Spinal cord (tissue), 10 donors: ENCODE data around the gene STAM2. TPM values are rescaled to one million over a fixed set of nuclear protein-coding genes. Genes with fewer than 3 reads are reported as not detected.
"Not testable (repeated sequence)": the region's sequence is repeated elsewhere in the genome, so short reads cannot be mapped to it uniquely, and the experiment has no call there.

Source experiments
- DNase-seq, 6 donors: peaks; one replicate each; pipeline versions ENCODE4 v3.0.0 to v3.0.0-alpha.2; 2013 to 2015; ENCODE audit warnings: low spot score in 6 of 6, low read depth in 4 of 6
- H3K27ac ChIP-seq: one replicate; pipeline ENCODE4 v1.5.1; 2013; ENCODE audit warnings: low read depth, low read length, control low read depth
- H3K27me3 ChIP-seq: one replicate; pipeline ENCODE4 v1.6.1; 2013; ENCODE audit warnings: low read length; ENCODE audit not compliant: control insufficient read depth, insufficient read depth
- H3K36me3 ChIP-seq: one replicate; pipeline ENCODE4 v1.6.1; 2013; ENCODE audit warnings: low read length; ENCODE audit not compliant: control insufficient read depth, insufficient read depth
- H3K4me1 ChIP-seq: one replicate; pipeline ENCODE4 v1.6.1; 2013; ENCODE audit warnings: low read length; ENCODE audit not compliant: control insufficient read depth, insufficient read depth
- H3K4me3 ChIP-seq: one replicate; pipeline ENCODE4 v1.5.1; 2013; ENCODE audit warnings: low read depth, low read length, control low read depth
- H3K9me3 ChIP-seq: one replicate; pipeline ENCODE4 v1.6.1; 2013; ENCODE audit warnings: low read length; ENCODE audit not compliant: control insufficient read depth, insufficient read depth
- WGBS: methylation state at CpG from one replicate; pipeline ENCODE4 v1.1.5; 2013; ENCODE audit warnings: missing lambda C conversion rate; ENCODE audit not compliant: insufficient coverage; 5-methylcytosine and 5-hydroxymethylcytosine counted together
- polyA plus RNA-seq, 2 donors: library from polyadenylated mRNA; unstranded; fragments of 120-200 nt; gene quantifications; one replicate each; pipeline ENCODE4 v1.2.1, GENCODE V29; 2013; ENCODE audit not compliant: insufficient read length in 2 of 2
- total RNA-seq, 2 donors: library from RNA; depleted of rRNA in 1 of 2; stranded (reverse); fragments of 120-200 nt in 1 of 2; fragments of >200 nt in 1 of 2; gene quantifications; one replicate each; pipeline versions ENCODE4 v1.2.3 to v1.2.4, GENCODE V29; 2013 to 2014
- donor health status: healthy.

The STAM2 gene
- total and polyA plus RNA-seq, 4 donors, result 25.4 to 59.7 (median 40.8) TPM

- WGBS, result no CpG with 5 or more reads among the region's 7 CpGs
- no peaks in the 10 kb centered on the region for H3K9me3 ChIP-seq
- peak overlapping the region; percentile 97 for H3K4me3 ChIP-seq
- no peak for DNase-seq
- peaks cover 3% of the 10 kb centered on the region for H3K4me1 ChIP-seq
- H3K36me3 ChIP-seq, result no peaks in the 10 kb centered on the region
- no peaks in the 10 kb centered on the region for H3K27me3 ChIP-seq
- H3K27ac ChIP-seq, result peak overlapping the region; percentile 98
These were observed 989 bp downstream of the STAM2 start for GRCh38 chr2:152174574-152174973.

- Histone ChIP-seq H3K27me3 (no peaks in the 10 kb centered on the region), H3K4me3 (no peak overlapping the region), H3K27ac (no peak overlapping the region), H3K36me3 (no peaks in the 10 kb centered on the region), H3K4me1 (peaks cover 3% of the 10 kb centered on the region), H3K9me3 (no peaks in the 10 kb centered on the region)
- no peak for DNase-seq
- no CpG with 5 or more reads among the region's 2 CpGs for WGBS
These were observed 1.7 kb downstream of the STAM2 start for GRCh38 chr2:152173831-152174230.

- H3K4me3 ChIP-seq, H3K9me3 ChIP-seq, H3K27me3 ChIP-seq, H3K27ac ChIP-seq, H3K36me3 ChIP-seq, DNase-seq, H3K4me1 ChIP-seq: not testable (repeated sequence)
- WGBS, result 100% methylated on average over 1 of the region's 5 CpGs
These were observed 3.3 kb downstream of the STAM2 start for GRCh38 chr2:152172201-152172785.

GRCh38 chr2:152171718-152172117 is 3.8 kb downstream of the STAM2 start:
- Histone ChIP-seq H3K27me3 (no peaks in the 10 kb centered on the region), H3K36me3 (no peaks in the 10 kb centered on the region), H3K4me3 (no peak overlapping the region), H3K9me3 (no peaks in the 10 kb centered on the region), H3K27ac (no peak overlapping the region), H3K4me1 (peaks cover 3% of the 10 kb centered on the region)
- 10% methylated on average over 2 of the region's 4 CpGs for WGBS
- DNase-seq, result no peak

GRCh38 chr2:152169158-152169557 is 6.4 kb downstream of the STAM2 start:
- not testable (repeated sequence) for H3K27ac ChIP-seq, H3K4me1 ChIP-seq, DNase-seq, H3K9me3 ChIP-seq, H3K36me3 ChIP-seq, H3K4me3 ChIP-seq, H3K27me3 ChIP-seq
- no CpG with 5 or more reads among the region's 7 CpGs for WGBS

GRCh38 chr2:152167470-152167869 is 8.1 kb downstream of the STAM2 start:
- not testable (repeated sequence) for H3K27ac ChIP-seq, H3K4me3 ChIP-seq, H3K9me3 ChIP-seq, H3K27me3 ChIP-seq, DNase-seq, H3K4me1 ChIP-seq, H3K36me3 ChIP-seq
- no CpG with 5 or more reads among the region's 1 CpG for WGBS

- DNase-seq, result no peak
- Histone ChIP-seq H3K4me1 (peaks cover 3% of the 10 kb centered on the region), H3K36me3 (no peaks in the 10 kb centered on the region), H3K27me3 (no peaks in the 10 kb centered on the region), H3K27ac (no peak overlapping the region), H3K4me3 (no peak overlapping the region), H3K9me3 (no peaks in the 10 kb centered on the region)
- WGBS, result 40% methylated on average over 1 of the region's 2 CpGs
These were observed 8.5 kb downstream of the STAM2 start for GRCh38 chr2:152167065-152167464.

- no peaks in the 10 kb centered on the region for H3K9me3 ChIP-seq
- H3K4me1 ChIP-seq, result peaks cover 3% of the 10 kb centered on the region
- DNase-seq, result no peak
- no CpG with 5 or more reads among the region's 3 CpGs for WGBS
- H3K4me3 ChIP-seq, result no peak overlapping the region
- H3K27me3 ChIP-seq, result no peaks in the 10 kb centered on the region
- no peak overlapping the region for H3K27ac ChIP-seq
- no peaks in the 10 kb centered on the region for H3K36me3 ChIP-seq
These were observed 8.9 kb downstream of the STAM2 start for GRCh38 chr2:152166633-152167032.

- Histone ChIP-seq H3K36me3 (no peaks in the 10 kb centered on the region), H3K4me1 (peaks cover 3% of the 10 kb centered on the region), H3K27ac (no peak overlapping the region), H3K4me3 (no peak overlapping the region), H3K27me3 (no peaks in the 10 kb centered on the region), H3K9me3 (no peaks in the 10 kb centered on the region)
- no peak for DNase-seq
- WGBS, result 88% methylated on average over 5 of the region's 7 CpGs
These were observed 9.8 kb downstream of the STAM2 start for GRCh38 chr2:152165780-152166179.

GRCh38 chr2:152165306-152165705 is 10.3 kb downstream of the STAM2 start:
- Histone ChIP-seq H3K36me3 (no peaks in the 10 kb centered on the region), H3K4me3 (no peak overlapping the region), H3K27ac (no peak overlapping the region), H3K4me1 (peaks cover 3% of the 10 kb centered on the region), H3K9me3 (no peaks in the 10 kb centered on the region), H3K27me3 (no peaks in the 10 kb centered on the region)
- DNase-seq, result no peak
- WGBS, result 89% methylated on average over 3 of the region's 7 CpGs
